HCT116 (cell line): ENCODE results near the gene KANSL1. TPM values are rescaled to one million over a fixed set of nuclear protein-coding genes. Genes with fewer than 3 reads are reported as not detected.

Experiments used
- ATAC-seq: fragments of 200-7000 bp; cut with Tn5 transposase; 2 replicates; pipeline ENCODE4 v1.9.1; 2020; ENCODE audit warnings: mild to moderate bottlenecking, moderate library complexity
- BruUV-seq: library from RNA; stranded (reverse); fragments of 400-500 nt; replicated peaks from 2 replicates; lab custom pipeline; 2021; lab: Mats Ljungman, UMichigan
- CTCF ChIA-PET: fragments of 300-600 bp; sonication (Branson Sonifier 250); formaldehyde crosslinking; loops from one replicate; lab custom pipeline; 2021; ENCODE audit warnings: antibody characterized with exemption; lab: Charles Lee
- POLR2A ChIA-PET: fragments of 300-600, 350-600 bp; sonication (Branson Sonifier 250); formaldehyde crosslinking; loops from one replicate; lab custom pipeline; 2021; ENCODE audit warnings: antibody characterized with exemption; lab: Charles Lee
- RAD21 ChIA-PET, 2 experiments: fragments of 300-600 bp; sonication (Branson Sonifier 250); formaldehyde crosslinking; loops; one replicate each; lab custom pipeline; 2023; ENCODE audit warnings: low total read pairs in 2 of 2; ENCODE audit not compliant: uncharacterized antibody in 2 of 2, unreplicated experiment in 2 of 2, low non-redundant PET in 1 of 2; lab: Charles Lee
- DNase-seq: peaks from one replicate; pipeline ENCODE4 v3.0.0-alpha.2; 2010; ENCODE audit warnings: low read depth, low spot score
- H2AFZ ChIP-seq: fragments of 200-600 bp; shearing (Covaris generic), sonication (generic); 2 replicates; pipeline ENCODE4 v1.6.1; 2017; ENCODE audit warnings: low read depth, mixed run types, mixed read lengths, antibody characterized with exemption, low read length; ENCODE audit not compliant: poor library complexity, severe bottlenecking
- H3K27ac ChIP-seq: 2 replicates; pipeline ENCODE4 v1.5.1; 2012; ENCODE audit warnings: low read depth, low read length
- H3K27me3 ChIP-seq: fragments of 200-600 bp; sonication (generic); 2 replicates; pipeline ENCODE4 v1.6.1; 2016; ENCODE audit warnings: mixed run types, low read length, mixed read lengths; ENCODE audit not compliant: insufficient read depth
- H3K36me3 ChIP-seq, 2 experiments: fragments of 200-500 bp in 1 of 2; fragments of 200-600 bp in 1 of 2; sonication (Bioruptor generic) in 1 of 2; sonication (generic) in 1 of 2; 2 replicates each; pipeline versions ENCODE4 v1.5.1 to v1.6.1; 2014 to 2016; ENCODE audit warnings: low read length in 2 of 2, inconsistent platforms in 1 of 2, mixed read lengths in 1 of 2, mixed run types in 1 of 2; ENCODE audit not compliant: insufficient read depth in 2 of 2, control insufficient read depth in 1 of 2
- H3K4me1 ChIP-seq, 2 experiments: fragments of 200-600 bp in 1 of 2; sonication (generic) in 1 of 2; 2 replicates each; pipeline versions ENCODE4 v1.5.1 to v1.6.1; 2012 to 2017; ENCODE audit warnings: low read length in 2 of 2, inconsistent platforms in 1 of 2, mild to moderate bottlenecking in 1 of 2, mixed read lengths in 1 of 2, mixed run types in 1 of 2, moderate library complexity in 1 of 2; ENCODE audit not compliant: insufficient read depth in 2 of 2, control insufficient read depth in 1 of 2
- H3K4me2 ChIP-seq: fragments of 200-600 bp; sonication (generic); 2 replicates; pipeline ENCODE4 v1.6.1; 2017; ENCODE audit warnings: mixed run types, low read length, mixed read lengths
- H3K4me3 ChIP-seq, 2 experiments: fragments of 200-600 bp in 1 of 2; sonication (generic) in 1 of 2; replicated peaks in 1 of 2; 2 replicates each; pipeline ENCODE4 v1.5.1; 2011 to 2016; ENCODE audit warnings: low read length in 2 of 2, control low read depth in 1 of 2, low read depth in 1 of 2, mild to moderate bottlenecking in 1 of 2, mixed read lengths in 1 of 2, mixed run types in 1 of 2
- H3K79me2 ChIP-seq: fragments of 200-600 bp; sonication (generic); 2 replicates; pipeline ENCODE4 v1.6.1; 2017; ENCODE audit warnings: mild to moderate bottlenecking, mixed run types, low read length, moderate library complexity, mixed read lengths; ENCODE audit not compliant: insufficient read depth
- H3K9ac ChIP-seq: fragments of 200-600 bp; sonication (generic); 2 replicates; pipeline ENCODE4 v1.6.1; 2016; ENCODE audit warnings: low read length, mixed read lengths
- H3K9me2 ChIP-seq: fragments of 200-600 bp; sonication (generic), shearing (Covaris generic); 2 replicates; pipeline ENCODE4 v1.6.1; 2017; ENCODE audit warnings: mixed run types, mild to moderate bottlenecking, moderate library complexity; ENCODE audit not compliant: insufficient read depth
- H3K9me3 ChIP-seq, 2 experiments: fragments of 200-500 bp in 1 of 2; fragments of 200-600 bp in 1 of 2; sonication (Bioruptor generic) in 1 of 2; sonication (generic) in 1 of 2; 2 replicates each; pipeline ENCODE4 v1.6.1; 2014 to 2017; ENCODE audit warnings: low read length in 2 of 2, mixed read lengths in 2 of 2, inconsistent platforms in 1 of 2, low read depth in 1 of 2, mild to moderate bottlenecking in 1 of 2, mixed run types in 1 of 2, moderate library complexity in 1 of 2; ENCODE audit not compliant: control insufficient read depth in 1 of 2, insufficient read depth in 1 of 2
- H4K20me1 ChIP-seq: fragments of 200-600 bp; sonication (generic), shearing (Covaris generic); 2 replicates; pipeline ENCODE4 v1.6.1; 2017; ENCODE audit warnings: mixed run types, mild to moderate bottlenecking, moderate library complexity; ENCODE audit not compliant: insufficient read depth
- EGR1 ChIP-seq: IDR thresholded peaks from 2 replicates; pipeline ENCODE4 v1.6.1; 2012; ENCODE audit warnings: low read depth
- ELF1 ChIP-seq: IDR thresholded peaks from 2 replicates; pipeline ENCODE4 v1.6.1; 2012; ENCODE audit warnings: low read depth, borderline replicate concordance
- FOSL1 ChIP-seq: IDR thresholded peaks from 2 replicates; pipeline ENCODE4 v1.6.1; 2012; ENCODE audit warnings: low read depth
- JUND ChIP-seq: IDR thresholded peaks from 2 replicates; pipeline ENCODE4 v1.6.1; 2012
- POLR2A ChIP-seq: IDR thresholded peaks from 2 replicates; pipeline ENCODE4 v1.7.0; 2011; ENCODE audit warnings: borderline replicate concordance; ENCODE audit not compliant: insufficient read depth, insufficient read length; ENCODE audit errors: extremely low read depth
- POLR2AphosphoS5 ChIP-seq: IDR thresholded peaks from 2 replicates; pipeline ENCODE4 v1.6.1; 2011; ENCODE audit warnings: mild to moderate bottlenecking, low read depth, low read length, moderate library complexity
- RAD21 ChIP-seq: IDR thresholded peaks from 2 replicates; pipeline ENCODE4 v1.6.1; 2012; ENCODE audit warnings: low read depth, mild to moderate bottlenecking
- SIN3A ChIP-seq: IDR thresholded peaks from 2 replicates; pipeline ENCODE4 v1.6.1; 2012; ENCODE audit warnings: low read depth
- SP1 ChIP-seq: IDR thresholded peaks from 2 replicates; pipeline ENCODE4 v1.6.1; 2012; ENCODE audit warnings: low read depth
- TCF7L2 ChIP-seq: IDR thresholded peaks from 2 replicates; pipeline ENCODE4 v1.7.0; 2011; ENCODE audit warnings: borderline replicate concordance, inconsistent platforms; ENCODE audit not compliant: insufficient read depth, insufficient read length; ENCODE audit errors: extremely low read depth
- YY1 ChIP-seq: IDR thresholded peaks from 2 replicates; pipeline ENCODE4 v1.6.1; 2011; ENCODE audit warnings: low read length, low read depth, moderate library complexity, mild to moderate bottlenecking; ENCODE audit not compliant: insufficient replicate concordance; ENCODE audit errors: extremely low read depth
- ZFX ChIP-seq: fragments of 450-650 bp; IDR thresholded peaks from 2 replicates; pipeline ENCODE4 v1.6.1; 2017
- ZNF274 ChIP-seq: fragments of 200-500 bp; sonication (Bioruptor generic); IDR thresholded peaks from 2 replicates; pipeline ENCODE4 v1.6.1; 2014; ENCODE audit warnings: mild to moderate bottlenecking, low read depth, low read length, inconsistent platforms
- intact Hi-C: fragments of 100-400 bp; cut with micrococcal nuclease; formaldehyde crosslinking; loops from 2 replicates; pipeline ENCODE4 v1.10.0; 2022
- total RNA-seq: library from RNA; stranded (reverse); gene quantifications from one replicate; pipeline ENCODE4 v1.2.1, GENCODE V29; 2021; ENCODE audit not compliant: unreplicated experiment
- TF ChIP-seq, protein P1 (sequence below): IDR thresholded peaks from 2 replicates; pipeline ENCODE4 v1.6.1; 2012
- TF ChIP-seq, protein P2 (sequence below): IDR thresholded peaks from 2 replicates; pipeline ENCODE4 v1.6.1; 2011; ENCODE audit warnings: mild to moderate bottlenecking, low read length, moderate library complexity; ENCODE audit not compliant: insufficient replicate concordance; ENCODE audit errors: extremely low read depth
- TF ChIP-seq, protein P3 (sequence below): IDR thresholded peaks from 2 replicates; pipeline ENCODE4 v1.6.1; 2012; ENCODE audit warnings: low read depth
- TF ChIP-seq, protein P4 (sequence below), 3 experiments: fragments of 200-600 bp in 1 of 3; sonication (generic) in 1 of 3; IDR thresholded peaks in 2 of 3; conservative IDR thresholded peaks in 1 of 3; 2 replicates each; pipeline ENCODE4 v1.5.1; 2012 to 2017; ENCODE audit warnings: low read depth in 2 of 3, low read length in 2 of 3, antibody characterized with exemption in 1 of 3, borderline replicate concordance in 1 of 3, control low read depth in 1 of 3, mild to moderate bottlenecking in 1 of 3, mixed read lengths in 1 of 3, mixed run types in 1 of 3, moderate library complexity in 1 of 3; ENCODE audit not compliant: insufficient read depth in 1 of 3

KANSL1 gene
- total RNA-seq, 1 experiment from 2014 or later, result 77.5 TPM

DNA sequence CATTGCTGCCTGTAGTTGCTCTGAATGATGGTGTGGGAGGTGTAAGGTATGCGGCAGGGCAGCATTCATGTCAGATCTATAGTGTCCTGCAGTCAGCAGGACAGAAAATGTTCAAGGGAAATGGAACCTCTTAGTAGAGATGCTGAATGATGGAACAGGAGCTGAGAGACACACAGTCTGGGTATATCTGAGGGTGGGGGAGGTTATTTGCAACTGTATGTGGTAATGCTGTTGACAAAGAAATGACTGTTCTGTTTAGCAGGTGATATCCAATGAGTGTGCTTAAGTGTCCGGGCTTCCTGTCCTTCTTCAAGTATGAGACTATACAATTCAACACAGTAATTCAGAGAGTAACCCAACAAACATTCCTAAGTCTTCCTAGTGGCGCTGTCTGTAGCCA lies 147.6 kb downstream of the KANSL1 start:
- ChIA-PET CTCF (interaction anchor here (1.2 to 2.5 kb wide), 4 partner anchors 12 to 45 kb away, joined by 3 to 45 read pairs (median 18); no protein-coding TSS in a partner anchor), POLR2A (interaction anchor here (0.6 kb wide), 1 partner anchor 167 kb away, joined by 3 read pairs; no protein-coding TSS in a partner anchor), RAD21 (no interaction called here)
- Histone ChIP-seq H3K79me2 (peaks cover 28% of the 10 kb centered on the region; the same call in 1 of the 2 replicates), H3K36me3 (peaks cover 36 to 49% of the 10 kb centered on the region in 2 experiments), H3K4me3 (no peak overlapping the region), H3K9me3 (no peaks in the 10 kb centered on the region), H3K9ac (no peak overlapping the region), H3K4me1 (peaks cover 0 to 9% of the 10 kb centered on the region in 2 experiments; a peak in 2 of 4 replicates), H2AFZ (no peak overlapping the region), H3K27ac (no peak overlapping the region)
- intact Hi-C loops, result loop anchor here (2.0 kb wide), 2 partner anchors 15 to 167 kb away; no protein-coding TSS in a partner anchor
- DNase-seq, result no peak
- no peak for ATAC-seq
- TF ChIP-seq YY1, result no peak
- no peak for TF ChIP-seq TCF7L2
- TF ChIP-seq SIN3A, result no peak
- TF ChIP-seq, protein P1, sequence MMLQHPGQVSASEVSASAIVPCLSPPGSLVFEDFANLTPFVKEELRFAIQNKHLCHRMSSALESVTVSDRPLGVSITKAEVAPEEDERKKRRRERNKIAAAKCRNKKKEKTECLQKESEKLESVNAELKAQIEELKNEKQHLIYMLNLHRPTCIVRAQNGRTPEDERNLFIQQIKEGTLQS, result no peak
- no peak for TF ChIP-seq SP1
- no peak for TF ChIP-seq EGR1
- TF ChIP-seq ELF1, result no peak
- no peak for TF ChIP-seq ZNF274
- no peak for TF ChIP-seq RAD21
- TF ChIP-seq, protein P2, sequence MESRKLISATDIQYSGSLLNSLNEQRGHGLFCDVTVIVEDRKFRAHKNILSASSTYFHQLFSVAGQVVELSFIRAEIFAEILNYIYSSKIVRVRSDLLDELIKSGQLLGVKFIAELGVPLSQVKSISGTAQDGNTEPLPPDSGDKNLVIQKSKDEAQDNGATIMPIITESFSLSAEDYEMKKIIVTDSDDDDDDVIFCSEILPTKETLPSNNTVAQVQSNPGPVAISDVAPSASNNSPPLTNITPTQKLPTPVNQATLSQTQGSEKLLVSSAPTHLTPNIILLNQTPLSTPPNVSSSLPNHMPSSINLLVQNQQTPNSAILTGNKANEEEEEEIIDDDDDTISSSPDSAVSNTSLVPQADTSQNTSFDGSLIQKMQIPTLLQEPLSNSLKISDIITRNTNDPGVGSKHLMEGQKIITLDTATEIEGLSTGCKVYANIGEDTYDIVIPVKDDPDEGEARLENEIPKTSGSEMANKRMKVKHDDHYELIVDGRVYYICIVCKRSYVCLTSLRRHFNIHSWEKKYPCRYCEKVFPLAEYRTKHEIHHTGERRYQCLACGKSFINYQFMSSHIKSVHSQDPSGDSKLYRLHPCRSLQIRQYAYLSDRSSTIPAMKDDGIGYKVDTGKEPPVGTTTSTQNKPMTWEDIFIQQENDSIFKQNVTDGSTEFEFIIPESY, result no peak
- no peak for TF ChIP-seq FOSL1
- no peak for TF ChIP-seq JUND
- no peak; the same call in 1 of the 2 replicates for TF ChIP-seq POLR2AphosphoS5
- TF ChIP-seq, protein P3, sequence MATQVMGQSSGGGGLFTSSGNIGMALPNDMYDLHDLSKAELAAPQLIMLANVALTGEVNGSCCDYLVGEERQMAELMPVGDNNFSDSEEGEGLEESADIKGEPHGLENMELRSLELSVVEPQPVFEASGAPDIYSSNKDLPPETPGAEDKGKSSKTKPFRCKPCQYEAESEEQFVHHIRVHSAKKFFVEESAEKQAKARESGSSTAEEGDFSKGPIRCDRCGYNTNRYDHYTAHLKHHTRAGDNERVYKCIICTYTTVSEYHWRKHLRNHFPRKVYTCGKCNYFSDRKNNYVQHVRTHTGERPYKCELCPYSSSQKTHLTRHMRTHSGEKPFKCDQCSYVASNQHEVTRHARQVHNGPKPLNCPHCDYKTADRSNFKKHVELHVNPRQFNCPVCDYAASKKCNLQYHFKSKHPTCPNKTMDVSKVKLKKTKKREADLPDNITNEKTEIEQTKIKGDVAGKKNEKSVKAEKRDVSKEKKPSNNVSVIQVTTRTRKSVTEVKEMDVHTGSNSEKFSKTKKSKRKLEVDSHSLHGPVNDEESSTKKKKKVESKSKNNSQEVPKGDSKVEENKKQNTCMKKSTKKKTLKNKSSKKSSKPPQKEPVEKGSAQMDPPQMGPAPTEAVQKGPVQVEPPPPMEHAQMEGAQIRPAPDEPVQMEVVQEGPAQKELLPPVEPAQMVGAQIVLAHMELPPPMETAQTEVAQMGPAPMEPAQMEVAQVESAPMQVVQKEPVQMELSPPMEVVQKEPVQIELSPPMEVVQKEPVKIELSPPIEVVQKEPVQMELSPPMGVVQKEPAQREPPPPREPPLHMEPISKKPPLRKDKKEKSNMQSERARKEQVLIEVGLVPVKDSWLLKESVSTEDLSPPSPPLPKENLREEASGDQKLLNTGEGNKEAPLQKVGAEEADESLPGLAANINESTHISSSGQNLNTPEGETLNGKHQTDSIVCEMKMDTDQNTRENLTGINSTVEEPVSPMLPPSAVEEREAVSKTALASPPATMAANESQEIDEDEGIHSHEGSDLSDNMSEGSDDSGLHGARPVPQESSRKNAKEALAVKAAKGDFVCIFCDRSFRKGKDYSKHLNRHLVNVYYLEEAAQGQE, result no peak
- TF ChIP-seq, protein P4, sequence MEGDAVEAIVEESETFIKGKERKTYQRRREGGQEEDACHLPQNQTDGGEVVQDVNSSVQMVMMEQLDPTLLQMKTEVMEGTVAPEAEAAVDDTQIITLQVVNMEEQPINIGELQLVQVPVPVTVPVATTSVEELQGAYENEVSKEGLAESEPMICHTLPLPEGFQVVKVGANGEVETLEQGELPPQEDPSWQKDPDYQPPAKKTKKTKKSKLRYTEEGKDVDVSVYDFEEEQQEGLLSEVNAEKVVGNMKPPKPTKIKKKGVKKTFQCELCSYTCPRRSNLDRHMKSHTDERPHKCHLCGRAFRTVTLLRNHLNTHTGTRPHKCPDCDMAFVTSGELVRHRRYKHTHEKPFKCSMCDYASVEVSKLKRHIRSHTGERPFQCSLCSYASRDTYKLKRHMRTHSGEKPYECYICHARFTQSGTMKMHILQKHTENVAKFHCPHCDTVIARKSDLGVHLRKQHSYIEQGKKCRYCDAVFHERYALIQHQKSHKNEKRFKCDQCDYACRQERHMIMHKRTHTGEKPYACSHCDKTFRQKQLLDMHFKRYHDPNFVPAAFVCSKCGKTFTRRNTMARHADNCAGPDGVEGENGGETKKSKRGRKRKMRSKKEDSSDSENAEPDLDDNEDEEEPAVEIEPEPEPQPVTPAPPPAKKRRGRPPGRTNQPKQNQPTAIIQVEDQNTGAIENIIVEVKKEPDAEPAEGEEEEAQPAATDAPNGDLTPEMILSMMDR (IDR thresholded peaks at IDR 0.05 in 2 of 3, conservative IDR thresholded peaks at IDR 0.05 in 1 of 3; ENCODE audit: borderline replicate concordance in 1 of 3, insufficient read depth in 1 of 3, low read depth in 2 of 3, low read length in 2 of 3), result no peak
- TF ChIP-seq POLR2A, result no peak
- TF ChIP-seq ZFX, result no peak
- TF ChIP-seq, all 23 proteins: peak for 0
- Histone ChIP-seq H4K20me1 (peaks cover 3% of the 10 kb centered on the region; the same call in 1 of the 2 replicates), H3K4me2 (no peak overlapping the region), H3K9me2 (no peaks in the 10 kb centered on the region), H3K27me3 (no peaks in the 10 kb centered on the region)
- BruUV-seq, result no TSS peak
